OCI-LY7 (cell line): ENCODE measurements around the gene QSER1. TPM values are rescaled to one million over a fixed set of nuclear protein-coding genes. Genes with fewer than 3 reads are reported as not detected.
"Not testable (repeated sequence)": the region's sequence is repeated elsewhere in the genome, so short reads cannot be mapped to it uniquely, and the experiment has no call there.

Experiments used
- BruUV-seq: library from RNA; stranded (reverse); fragments of 400-500 nt; replicated peaks from 2 replicates; lab custom pipeline; 2021; lab: Mats Ljungman, UMichigan
- CTCF ChIA-PET: fragments of 300-600 bp; sonication (Branson Sonifier 250); formaldehyde crosslinking; loops from one replicate; lab custom pipeline; 2022; ENCODE audit warnings: antibody characterized with exemption; ENCODE audit not compliant: unreplicated experiment; lab: Charles Lee
- POLR2A ChIA-PET: fragments of 300-600 bp; sonication (Branson Sonifier 250); formaldehyde crosslinking; loops from one replicate; lab custom pipeline; 2022; ENCODE audit warnings: antibody characterized with exemption; lab: Charles Lee
- DNase-seq: peaks from one replicate; pipeline ENCODE4 v3.0.0-alpha.2; 2015; ENCODE audit warnings: low spot score
- H2AFZ ChIP-seq: fragments of 200-600 bp; sonication (generic), shearing (Covaris generic); 2 replicates; pipeline ENCODE4 v1.6.1; 2014; ENCODE audit warnings: mild to moderate bottlenecking, antibody characterized with exemption, low read length, moderate library complexity
- H3K27ac ChIP-seq: fragments of 200-600 bp; sonication (generic); 2 replicates; pipeline ENCODE4 v1.5.1; 2014; ENCODE audit warnings: mixed run types, low read depth, mild to moderate bottlenecking, moderate library complexity, low read length, inconsistent platforms; ENCODE audit not compliant: poor library complexity, severe bottlenecking
- H3K36me3 ChIP-seq: fragments of 200-600 bp; sonication (generic); 2 replicates; pipeline ENCODE4 v1.6.1; 2014; ENCODE audit warnings: mild to moderate bottlenecking, antibody characterized with exemption, low read length, moderate library complexity, mixed read lengths; ENCODE audit not compliant: insufficient read depth
- H3K4me1 ChIP-seq: fragments of 200-600 bp; sonication (generic); 2 replicates; pipeline ENCODE4 v1.5.1; 2014; ENCODE audit warnings: mild to moderate bottlenecking, low read length; ENCODE audit not compliant: insufficient read depth, poor library complexity, severe bottlenecking
- H3K4me2 ChIP-seq: fragments of 200-600 bp; sonication (generic); 2 replicates; pipeline ENCODE4 v1.6.1; 2014; ENCODE audit warnings: mild to moderate bottlenecking, low read length
- H3K4me3 ChIP-seq: fragments of 200-600 bp; sonication (generic); 2 replicates; pipeline ENCODE4 v1.5.1; 2014; ENCODE audit warnings: mild to moderate bottlenecking, low read depth, low read length; ENCODE audit not compliant: poor library complexity, severe bottlenecking
- H3K79me2 ChIP-seq: fragments of 200-600 bp; sonication (generic); 2 replicates; pipeline ENCODE4 v1.6.1; 2016; ENCODE audit warnings: low read depth, mild to moderate bottlenecking, low read length, moderate library complexity, mixed read lengths; ENCODE audit not compliant: insufficient read depth
- H3K9me2 ChIP-seq: fragments of 200-600 bp; sonication (generic); 2 replicates; pipeline ENCODE4 v1.6.1; 2016; ENCODE audit warnings: mild to moderate bottlenecking, low read length, mixed read lengths; ENCODE audit not compliant: insufficient read depth
- H3K9me3 ChIP-seq: fragments of 200-600 bp; sonication (generic); 2 replicates; pipeline ENCODE4 v1.6.1; 2014; ENCODE audit warnings: mild to moderate bottlenecking, mixed run types, low read length, mixed read lengths
- H4K20me1 ChIP-seq: fragments of 200-600 bp; sonication (generic); 2 replicates; pipeline ENCODE4 v1.6.1; 2014; ENCODE audit warnings: mild to moderate bottlenecking, antibody characterized with exemption, low read length, moderate library complexity, mixed read lengths; ENCODE audit not compliant: insufficient read depth
- EZH2phosphoT487 ChIP-seq: fragments of 200-600 bp; sonication (generic); IDR thresholded peaks from 2 replicates; pipeline ENCODE4 v1.6.1; 2018; ENCODE audit warnings: low read depth, borderline replicate concordance, mild to moderate bottlenecking, mixed run types, antibody characterized with exemption, low read length, moderate library complexity, mixed read lengths
- intact Hi-C: fragments of 100-400 bp; cut with micrococcal nuclease; formaldehyde crosslinking; loops from one replicate; pipeline ENCODE4 v1.10.0; 2022; ENCODE audit not compliant: unreplicated experiment
- total RNA-seq, 2 experiments: library from RNA; depleted of rRNA in 1 of 2; stranded (reverse); fragments of >200 nt in 1 of 2; shearing (Covaris generic) in 1 of 2; gene quantifications; 2 replicates each; pipeline ENCODE4 v1.2.3, GENCODE V29; 2014 to 2022
- TF ChIP-seq, protein P1 (sequence below): fragments of 200-600 bp; sonication (generic); conservative IDR thresholded peaks from 2 replicates; pipeline ENCODE4 v1.5.1; 2014; ENCODE audit warnings: mild to moderate bottlenecking, antibody characterized with exemption, low read length, moderate library complexity, mixed read lengths

QSER1 gene
- total RNA-seq, 2 experiments from 2014 or later, result 30.6 to 46.3 TPM

DNA sequence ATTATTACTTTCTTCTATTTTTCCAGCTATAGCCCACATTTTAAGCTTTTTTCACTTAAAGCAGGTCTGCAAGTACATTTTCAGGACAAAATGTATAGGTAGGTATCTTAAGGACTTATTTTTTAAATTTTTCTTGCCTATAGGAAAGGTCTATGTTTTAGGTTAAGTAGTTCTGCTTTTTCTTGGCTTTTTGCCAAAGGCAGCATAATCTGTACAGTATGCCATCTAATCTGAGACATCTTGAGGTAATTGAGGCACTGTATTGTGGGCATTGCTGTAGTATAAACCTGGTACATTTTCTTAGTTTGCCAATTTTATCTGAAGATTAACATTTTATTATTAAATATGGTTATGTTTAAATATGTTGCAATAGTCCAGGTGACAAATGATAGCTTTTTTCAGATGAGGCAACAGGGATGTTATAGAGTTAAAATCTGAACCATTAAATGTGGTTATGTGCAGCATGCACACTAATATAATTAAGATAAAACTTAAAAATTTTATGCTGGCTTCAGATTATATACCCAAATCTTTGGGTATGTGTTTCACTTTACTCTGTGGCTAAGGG, 42.9 kb downstream of the QSER1 start:
- H3K27ac ChIP-seq, result no peak overlapping the region
- no peak overlapping the region for H3K4me2 ChIP-seq
- H3K9me3 ChIP-seq, result no peaks in the 10 kb centered on the region
- TF ChIP-seq, protein P1, sequence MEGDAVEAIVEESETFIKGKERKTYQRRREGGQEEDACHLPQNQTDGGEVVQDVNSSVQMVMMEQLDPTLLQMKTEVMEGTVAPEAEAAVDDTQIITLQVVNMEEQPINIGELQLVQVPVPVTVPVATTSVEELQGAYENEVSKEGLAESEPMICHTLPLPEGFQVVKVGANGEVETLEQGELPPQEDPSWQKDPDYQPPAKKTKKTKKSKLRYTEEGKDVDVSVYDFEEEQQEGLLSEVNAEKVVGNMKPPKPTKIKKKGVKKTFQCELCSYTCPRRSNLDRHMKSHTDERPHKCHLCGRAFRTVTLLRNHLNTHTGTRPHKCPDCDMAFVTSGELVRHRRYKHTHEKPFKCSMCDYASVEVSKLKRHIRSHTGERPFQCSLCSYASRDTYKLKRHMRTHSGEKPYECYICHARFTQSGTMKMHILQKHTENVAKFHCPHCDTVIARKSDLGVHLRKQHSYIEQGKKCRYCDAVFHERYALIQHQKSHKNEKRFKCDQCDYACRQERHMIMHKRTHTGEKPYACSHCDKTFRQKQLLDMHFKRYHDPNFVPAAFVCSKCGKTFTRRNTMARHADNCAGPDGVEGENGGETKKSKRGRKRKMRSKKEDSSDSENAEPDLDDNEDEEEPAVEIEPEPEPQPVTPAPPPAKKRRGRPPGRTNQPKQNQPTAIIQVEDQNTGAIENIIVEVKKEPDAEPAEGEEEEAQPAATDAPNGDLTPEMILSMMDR, result no peak
- TF ChIP-seq EZH2phosphoT487, result no peak
- CTCF ChIA-PET, result no interaction called here
- no peak overlapping the region for H3K4me3 ChIP-seq
- H3K4me1 ChIP-seq, result no peaks in the 10 kb centered on the region
- peak; percentile 24 for DNase-seq
- POLR2A ChIA-PET, result interaction anchor here (0.6 to 2.0 kb wide), 4 partner anchors 16 to 664 kb away, joined by 3 to 4 read pairs (median 4); no protein-coding TSS in a partner anchor
- H3K9me2 ChIP-seq, result no peaks in the 10 kb centered on the region
- no TSS peak for BruUV-seq
- no peaks in the 10 kb centered on the region for H4K20me1 ChIP-seq
- H3K79me2 ChIP-seq, result peaks cover 14% of the 10 kb centered on the region; the same call in 1 of the 2 replicates
- H2AFZ ChIP-seq, result no peak overlapping the region
- intact Hi-C loops, result no loop called here
- H3K36me3 ChIP-seq, result peaks cover 99% of the 10 kb centered on the region

DNA sequence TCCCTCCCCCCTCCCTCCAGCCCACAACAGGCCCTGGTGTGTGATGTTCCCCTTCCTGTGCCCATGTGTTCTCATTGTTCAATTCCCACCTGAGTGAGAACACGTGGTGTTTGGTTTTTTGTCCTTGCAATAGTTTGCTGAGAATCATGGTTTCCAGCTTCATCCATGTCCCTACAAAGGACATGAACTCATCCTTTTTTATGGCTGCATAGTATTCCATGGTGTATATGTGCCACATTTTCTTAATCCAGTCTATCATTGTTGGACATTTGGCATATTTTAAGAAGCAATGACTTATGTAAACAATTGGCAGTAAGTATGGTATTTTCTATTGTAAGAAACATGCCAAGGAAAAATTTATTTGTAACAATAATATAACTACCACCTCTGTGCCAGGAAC, 43.6 kb downstream of the QSER1 start:
- H4K20me1 ChIP-seq, CTCF ChIA-PET, H2AFZ ChIP-seq, H3K27ac ChIP-seq, DNase-seq, H3K9me3 ChIP-seq, H3K9me2 ChIP-seq, H3K4me2 ChIP-seq, H3K4me3 ChIP-seq, intact Hi-C loops, H3K4me1 ChIP-seq, BruUV-seq: not testable (repeated sequence)
- H3K36me3 ChIP-seq, result peaks cover 97% of the 10 kb centered on the region
- H3K79me2 ChIP-seq, result peaks cover 19% of the 10 kb centered on the region; the same call in 1 of the 2 replicates
- POLR2A ChIA-PET, result interaction anchor here (0.6 to 2.0 kb wide), 3 partner anchors 19 to 663 kb away, joined by 3 to 4 read pairs (median 4); no protein-coding TSS in a partner anchor

DNA sequence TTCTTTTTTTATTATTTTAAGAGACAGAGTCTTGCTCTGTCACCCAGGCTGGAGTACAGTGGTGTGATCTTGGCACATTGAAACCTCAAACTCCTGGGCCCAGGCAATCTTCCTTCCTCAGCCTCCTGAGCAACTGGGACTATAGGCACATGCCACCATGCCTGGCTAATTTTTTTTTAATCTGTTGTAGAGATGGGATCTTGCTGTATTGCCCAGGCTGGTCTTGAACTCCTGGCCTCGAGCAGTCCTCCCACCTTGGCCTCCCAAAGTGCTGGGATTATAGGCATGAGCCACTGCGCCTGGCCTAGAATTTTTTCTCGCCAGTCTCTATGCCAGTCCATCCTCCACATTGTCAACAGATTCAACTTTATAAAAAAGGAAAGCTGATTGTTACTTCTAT, 44.7 kb downstream of the QSER1 start:
- H3K4me3 ChIP-seq, BruUV-seq, intact Hi-C loops, H3K27ac ChIP-seq, H4K20me1 ChIP-seq, H3K4me1 ChIP-seq, H3K9me2 ChIP-seq, CTCF ChIA-PET, H3K9me3 ChIP-seq, DNase-seq, H2AFZ ChIP-seq, H3K4me2 ChIP-seq: not testable (repeated sequence)
- POLR2A ChIA-PET, result interaction anchor here (0.7 to 2.0 kb wide), 2 partner anchors 18 to 495 kb away, joined by 4 read pairs; no protein-coding TSS in a partner anchor
- Histone ChIP-seq H3K79me2 (peaks cover 19% of the 10 kb centered on the region; the same call in 1 of the 2 replicates), H3K36me3 (peaks cover 86% of the 10 kb centered on the region)
